ENCODE results near the gene CNPY1.

GRCh38 chr7:155543926-155544325, 2.4 kb downstream of the CNPY1 start:
- TF ChIP-seq CTCF (IDR thresholded peaks at IDR 0.05) (no peak), POLR2AphosphoS5 (IDR thresholded peaks at IDR 0.05; ENCODE audit: insufficient read depth in 1 of 2, low read depth in 1 of 2) (no peak), POLR2A (IDR thresholded peaks at IDR 0.05) (no peak)

All from vagina (tissue), 2 donors.